Pancreas (tissue), 10 donors: ENCODE data around the gene UGT2B7. TPM values are rescaled to one million over a fixed set of nuclear protein-coding genes. Genes with fewer than 3 reads are reported as not detected.

Experiments
- ATAC-seq, 4 donors: fragments of 200-7000 bp; cut with Tn5 transposase; one replicate each; pipeline versions ENCODE4 v1.8.0 to v1.9.1; 2020; ENCODE audit warnings: mild to moderate bottlenecking in 4 of 4, moderate library complexity in 4 of 4
- DNase-seq, 6 donors: peaks; one replicate each; pipeline ENCODE4 v3.0.0-alpha.2; 2020
- FAIRE-seq: peaks from 2 replicates; lab custom pipeline; 2012; peaks lifted over from hg19 to GRCh38; lab: Jason Lieb, UNC
- H3K27ac ChIP-seq, 4 donors: fragments of 200-600 bp; sonication (generic); 1 replicate in 3 of 4; 2 replicates in 1 of 4; pipeline versions ENCODE4 v1.5.0 to v1.8.0; 2020
- H3K27me3 ChIP-seq, 4 donors: fragments of 200-600 bp; one replicate each; pipeline ENCODE4 v1.8.0; 2021
- H3K36me3 ChIP-seq, 3 donors: fragments of 200-600 bp; sonication (generic) in 1 of 3; one replicate each; pipeline versions ENCODE4 v1.5.0 to v1.8.0; 2020 to 2021
- H3K4me1 ChIP-seq, 3 donors: fragments of 200-600 bp; one replicate each; pipeline ENCODE4 v1.8.0; 2021
- H3K4me3 ChIP-seq, 4 donors: fragments of 200-600 bp; sonication (generic) in 2 of 4; one replicate each; pipeline versions ENCODE4 v1.5.0 to v1.8.0; 2020 to 2021
- H3K9me3 ChIP-seq, 4 donors: fragments of 200-600 bp; one replicate each; pipeline ENCODE4 v1.8.0; 2021
- CTCF ChIP-seq, 4 donors: fragments of 200-600 bp; sonication (generic) in 3 of 4; IDR thresholded peaks; one replicate each; pipeline versions ENCODE4 v1.5.0 to v1.8.0; 2021; ENCODE audit warnings: antibody characterized with exemption in 4 of 4
- WGBS, 2 donors: extraction: QIAGEN DNeasy Blood & Tissue Kit; methylation state at CpG; one replicate each; pipeline ENCODE4 v1.1.7; 2013; 5-methylcytosine and 5-hydroxymethylcytosine counted together
- intact Hi-C, 3 donors: fragments of 100-400 bp; cut with DNase I; formaldehyde crosslinking; loops; one replicate each; pipeline versions ENCODE4 v1.11.1 to v1.14.2; 2022
- polyA plus RNA-seq, 2 donors: library from polyadenylated mRNA; stranded (reverse); fragments of 200-250 nt; gene quantifications; one replicate each; pipeline ENCODE4 v1.2.3, GENCODE V29; 2013
- total RNA-seq, 6 donors: library from RNA; stranded (reverse); fragmentation: NEBNext Ultra II Directional in 4 of 6; extraction: Animal tissue kit (Norgen Biotek cat#: 25700) in 4 of 6; gene quantifications; one replicate each; pipeline versions ENCODE4 v1.2.1 to v1.2.4, GENCODE V29; 2021 to 2023
- donor health status: healthy with polysubstance abuse.
- donor health status: DM: no; HTN: no; CAD: no; lungs with moderate emphysema.
- donor health status: DM: no; HTN: no; CAD: no.
- donor health status: control.
- donor health status: control.
- donor health status: Bipolar disorder and iron deficiency.
- donor health status: DM: yes; HTN: yes; CAD: no.
- donor health status: DM: no; HTN: no; CAD: no.
- donor health status: DM: no; HTN: no; CAD: no.
- donor health status: DM: yes; HTN: yes; CAD: no.

UGT2B7 gene
- total and polyA plus RNA-seq, 8 donors = 1.8 to 8.8 (median 6.7) TPM

GRCh38 chr4:69054578-69055200 lies 41.6 kb upstream of the UGT2B7 start:
- H3K27me3 ChIP-seq = no peaks in the 10 kb centered on the region
- ATAC-seq (peak; percentile 35 to 65 (median 58)), FAIRE-seq (peak; percentile 41), DNase-seq (peak in 1 of 6 donors; percentile 39)
- no peaks in the 10 kb centered on the region for H3K9me3 ChIP-seq
- H3K36me3 ChIP-seq = no peaks in the 10 kb centered on the region
- no peak for TF ChIP-seq CTCF (IDR thresholded peaks at IDR 0.05)
- peak overlapping the region in 2 of 4 donors; percentile 61 to 71 for H3K27ac ChIP-seq
- WGBS, 2 donors = 73% methylated on average over 7 of the region's 7 CpGs
- intact Hi-C loops = no loop called here
- H3K4me1 ChIP-seq = peaks cover 7 to 14% (median 12%) of the 10 kb centered on the region in 3 donors
- H3K4me3 ChIP-seq = no peak overlapping the region

- peak overlapping the region in 2 of 4 donors; percentile 83 for H3K27ac ChIP-seq
- H3K4me3 ChIP-seq = no peak overlapping the region
- ATAC-seq = no peak
- 96 to 97% methylated on average over 6 of the region's 6 CpGs for WGBS, 2 donors
- H3K4me1 ChIP-seq = peaks cover 7 to 17% (median 12%) of the 10 kb centered on the region in 3 donors
- no peaks in the 10 kb centered on the region for H3K27me3 ChIP-seq
- intact Hi-C loops = no loop called here
- DNase-seq = no peak
- no peaks in the 10 kb centered on the region for H3K9me3 ChIP-seq
- H3K36me3 ChIP-seq = no peaks in the 10 kb centered on the region
- TF ChIP-seq CTCF (IDR thresholded peaks at IDR 0.05) = no peak
- no peak for FAIRE-seq
These were observed 40.1 kb upstream of the UGT2B7 start for GRCh38 chr4:69056150-69056549.

GRCh38 chr4:69056921-69057550 lies 39.2 kb upstream of the UGT2B7 start:
- 33 to 47% methylated on average over 4 of the region's 4 CpGs for WGBS, 2 donors
- intact Hi-C loops = no loop called here
- Histone ChIP-seq H3K27me3 (no peaks in the 10 kb centered on the region), H3K36me3 (no peaks in the 10 kb centered on the region), H3K9me3 (no peaks in the 10 kb centered on the region), H3K4me1 (peaks cover 7 to 18% (median 12%) of the 10 kb centered on the region in 3 donors), H3K27ac (peak overlapping the region; percentile 14 to 83 (median 74)), H3K4me3 (peak overlapping the region in 2 of 4 donors; percentile 27 to 42)
- peak in 3 of 4 donors; percentile 8 to 39 (median 26) for ATAC-seq
- no peak for DNase-seq
- no peak for FAIRE-seq
- no peak for TF ChIP-seq CTCF (IDR thresholded peaks at IDR 0.05)

GRCh38 chr4:69057620-69058409 lies 38.5 kb upstream of the UGT2B7 start:
- no peak for TF ChIP-seq CTCF (IDR thresholded peaks at IDR 0.05)
- no peaks in the 10 kb centered on the region for H3K9me3 ChIP-seq
- H3K4me3 ChIP-seq = peak overlapping the region in 2 of 4 donors; percentile 27 to 42
- peak overlapping the region; percentile 14 to 83 (median 74) for H3K27ac ChIP-seq
- no peaks in the 10 kb centered on the region for H3K27me3 ChIP-seq
- intact Hi-C loops = no loop called here
- ATAC-seq (peak; percentile 76 to 84 (median 80)), FAIRE-seq (no peak), DNase-seq (peak in 1 of 6 donors; percentile 34)
- WGBS, 2 donors = 10 to 11% methylated on average over 5 of the region's 5 CpGs
- H3K36me3 ChIP-seq = no peaks in the 10 kb centered on the region
- H3K4me1 ChIP-seq = peaks cover 7 to 18% (median 12%) of the 10 kb centered on the region in 3 donors
